ENCODE data around the gene CDX2. TPM values are rescaled to one million over a fixed set of nuclear protein-coding genes. Genes with fewer than 3 reads are reported as not detected.

The CDX2 gene
- total and polyA plus RNA-seq, 9 donors: 0.02 to 0.26 (median 0.12) TPM; not detected in 6

DNA sequence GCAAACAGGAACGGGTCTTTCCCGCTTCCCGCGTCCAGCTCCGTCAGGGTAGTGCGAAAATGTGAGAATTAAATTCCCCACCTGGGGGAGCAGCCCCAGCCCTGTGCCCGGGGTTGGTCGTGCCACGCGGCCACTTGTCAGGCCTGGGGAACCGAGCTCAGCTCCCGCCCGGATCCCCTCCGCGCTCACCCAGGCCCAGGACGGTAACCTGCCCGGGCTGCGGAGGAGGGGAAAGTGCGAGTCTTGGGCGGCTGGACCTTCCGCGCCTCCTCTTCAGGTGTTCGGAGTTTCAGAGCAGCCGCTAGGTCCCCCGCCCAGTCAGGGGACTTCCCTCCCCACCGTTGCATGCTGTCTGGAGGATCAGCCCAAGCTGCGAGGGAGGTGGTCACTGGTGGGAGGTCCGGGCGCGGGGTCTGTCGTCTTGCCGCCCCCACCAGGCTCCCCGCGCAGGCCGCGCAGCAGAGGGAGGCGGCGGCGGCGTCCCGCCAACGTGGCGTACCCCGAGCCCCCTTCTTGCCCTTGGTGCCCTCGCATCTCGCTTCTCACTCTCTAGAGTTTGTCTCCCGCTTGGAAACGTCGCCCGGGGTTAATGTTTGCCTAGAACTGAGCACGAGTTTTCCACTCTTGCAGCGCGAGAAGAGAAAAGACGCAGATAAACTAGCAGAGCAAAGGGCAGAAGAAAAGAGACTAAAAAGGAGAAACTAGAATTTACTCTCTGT is 11.3 kb upstream of the CDX2 start:
- no peaks in the 10 kb centered on the region for H3K9me3 ChIP-seq
- no peaks in the 10 kb centered on the region for H3K4me1 ChIP-seq (ENCODE audit: insufficient read depth)
- H3K27ac ChIP-seq: no peak overlapping the region
- DNase-seq: no peak
- no peaks in the 10 kb centered on the region for H3K27me3 ChIP-seq
- H3K4me3 ChIP-seq: no peak overlapping the region
- H3K36me3 ChIP-seq: no peaks in the 10 kb centered on the region
- WGBS, 3 donors: 2 to 3% (median 2%) methylated on average over 44 to 54 of the region's 54 CpGs
- TF ChIP-seq POLR2A (IDR thresholded peaks at IDR 0.05): no peak
- TF ChIP-seq EP300 (IDR thresholded peaks at IDR 0.05): no peak
- TF ChIP-seq, protein P1, sequence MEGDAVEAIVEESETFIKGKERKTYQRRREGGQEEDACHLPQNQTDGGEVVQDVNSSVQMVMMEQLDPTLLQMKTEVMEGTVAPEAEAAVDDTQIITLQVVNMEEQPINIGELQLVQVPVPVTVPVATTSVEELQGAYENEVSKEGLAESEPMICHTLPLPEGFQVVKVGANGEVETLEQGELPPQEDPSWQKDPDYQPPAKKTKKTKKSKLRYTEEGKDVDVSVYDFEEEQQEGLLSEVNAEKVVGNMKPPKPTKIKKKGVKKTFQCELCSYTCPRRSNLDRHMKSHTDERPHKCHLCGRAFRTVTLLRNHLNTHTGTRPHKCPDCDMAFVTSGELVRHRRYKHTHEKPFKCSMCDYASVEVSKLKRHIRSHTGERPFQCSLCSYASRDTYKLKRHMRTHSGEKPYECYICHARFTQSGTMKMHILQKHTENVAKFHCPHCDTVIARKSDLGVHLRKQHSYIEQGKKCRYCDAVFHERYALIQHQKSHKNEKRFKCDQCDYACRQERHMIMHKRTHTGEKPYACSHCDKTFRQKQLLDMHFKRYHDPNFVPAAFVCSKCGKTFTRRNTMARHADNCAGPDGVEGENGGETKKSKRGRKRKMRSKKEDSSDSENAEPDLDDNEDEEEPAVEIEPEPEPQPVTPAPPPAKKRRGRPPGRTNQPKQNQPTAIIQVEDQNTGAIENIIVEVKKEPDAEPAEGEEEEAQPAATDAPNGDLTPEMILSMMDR (IDR thresholded peaks at IDR 0.05): no peak
- intact Hi-C loops (cut with DNase I): loop anchor here in 2 of 4 donors (5.0 to 10.0 kb wide), 3 partner anchors 156 to 618 kb away; no protein-coding TSS in a partner anchor

DNA sequence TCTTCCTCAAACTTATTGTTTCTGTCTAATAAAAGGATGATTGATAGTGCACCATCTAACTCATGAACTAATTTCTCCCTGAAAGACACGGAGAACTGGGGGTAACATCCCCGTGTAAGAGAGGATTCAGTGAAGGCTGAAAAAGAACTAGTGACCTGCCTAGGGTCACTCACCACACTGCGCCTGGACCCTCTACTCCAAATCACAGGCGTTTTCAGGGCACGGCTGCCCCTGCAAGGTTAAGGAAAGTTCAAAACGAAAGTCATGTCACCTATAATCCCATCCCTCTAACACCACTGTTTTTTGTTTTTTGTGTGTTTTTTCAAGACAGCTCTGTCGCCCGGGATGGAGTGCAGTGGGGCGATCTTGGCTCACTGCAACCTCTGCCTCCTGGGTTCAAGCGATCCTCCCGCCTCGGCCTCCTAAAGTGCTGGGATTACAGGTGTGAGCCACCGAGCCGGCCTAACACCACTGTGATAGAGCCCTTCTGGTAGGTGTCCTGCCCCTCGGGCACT is 10.7 kb upstream of the CDX2 start:
- no peak overlapping the region for H3K27ac ChIP-seq
- no peaks in the 10 kb centered on the region for H3K4me1 ChIP-seq (ENCODE audit: insufficient read depth)
- H3K27me3 ChIP-seq: no peaks in the 10 kb centered on the region
- 4 to 5% (median 5%) methylated on average over 15 of the region's 15 CpGs for WGBS, 3 donors
- intact Hi-C loops (cut with DNase I): loop anchor here (5.0 to 10.0 kb wide), 5 partner anchors 155 to 618 kb away; no protein-coding TSS in a partner anchor
- no peak overlapping the region for H3K4me3 ChIP-seq
- no peak for DNase-seq
- H3K36me3 ChIP-seq: no peaks in the 10 kb centered on the region
- TF ChIP-seq EP300 (IDR thresholded peaks at IDR 0.05) (no peak), POLR2A (IDR thresholded peaks at IDR 0.05) (no peak)
- TF ChIP-seq, protein P1 (IDR thresholded peaks at IDR 0.05): no peak
- H3K9me3 ChIP-seq: no peaks in the 10 kb centered on the region

- Histone ChIP-seq H3K4me1 (ENCODE audit: insufficient read depth) (no peaks in the 10 kb centered on the region), H3K9me3 (no peaks in the 10 kb centered on the region), H3K27me3 (no peaks in the 10 kb centered on the region), H3K36me3 (no peaks in the 10 kb centered on the region), H3K4me3 (no peak overlapping the region), H3K27ac (no peak overlapping the region)
- WGBS, 3 donors: 6% methylated on average over 15 of the region's 15 CpGs
- TF ChIP-seq, protein P1 (IDR thresholded peaks at IDR 0.05): no peak
- no peak for TF ChIP-seq POLR2A (IDR thresholded peaks at IDR 0.05)
- no peak for TF ChIP-seq EP300 (IDR thresholded peaks at IDR 0.05)
- DNase-seq: no peak
- intact Hi-C loops (cut with DNase I): loop anchor here in 2 of 4 donors (10.0 kb wide), 2 partner anchors 604 to 614 kb away; no protein-coding TSS in a partner anchor
These were observed 10.0 kb upstream of the CDX2 start for GRCh38 chr13:27979001-27979643.

- no peak for DNase-seq
- no peaks in the 10 kb centered on the region for H3K4me1 ChIP-seq (ENCODE audit: insufficient read depth)
- no peaks in the 10 kb centered on the region for H3K36me3 ChIP-seq
- TF ChIP-seq EP300 (IDR thresholded peaks at IDR 0.05): no peak
- TF ChIP-seq, protein P1 (IDR thresholded peaks at IDR 0.05): no peak
- TF ChIP-seq POLR2A (IDR thresholded peaks at IDR 0.05): no peak
- 1 to 3% (median 1%) methylated on average over 23 to 65 of the region's 65 CpGs for WGBS, 3 donors
- no peaks in the 10 kb centered on the region for H3K27me3 ChIP-seq
- H3K27ac ChIP-seq: no peak overlapping the region
- H3K4me3 ChIP-seq: peak overlapping the region; percentile 3
- no peaks in the 10 kb centered on the region for H3K9me3 ChIP-seq
- intact Hi-C loops (cut with DNase I): loop anchor here in 2 of 4 donors (10.0 kb wide), 2 partner anchors 604 to 614 kb away; no protein-coding TSS in a partner anchor
These were observed 9.3 kb upstream of the CDX2 start for GRCh38 chr13:27978301-27978968.

Data from ovary (tissue), 9 donors.